ENCODE results near the gene PRR11. TPM values are rescaled to one million over a fixed set of nuclear protein-coding genes. Genes with fewer than 3 reads are reported as not detected.
"Not testable (repeated sequence)": the region's sequence is repeated elsewhere in the genome, so short reads cannot be mapped to it uniquely, and the experiment has no call there.

The PRR11 gene
- total and polyA plus RNA-seq, 2 experiments from 2014 or later = 3.6 to 3.8 TPM

DNA sequence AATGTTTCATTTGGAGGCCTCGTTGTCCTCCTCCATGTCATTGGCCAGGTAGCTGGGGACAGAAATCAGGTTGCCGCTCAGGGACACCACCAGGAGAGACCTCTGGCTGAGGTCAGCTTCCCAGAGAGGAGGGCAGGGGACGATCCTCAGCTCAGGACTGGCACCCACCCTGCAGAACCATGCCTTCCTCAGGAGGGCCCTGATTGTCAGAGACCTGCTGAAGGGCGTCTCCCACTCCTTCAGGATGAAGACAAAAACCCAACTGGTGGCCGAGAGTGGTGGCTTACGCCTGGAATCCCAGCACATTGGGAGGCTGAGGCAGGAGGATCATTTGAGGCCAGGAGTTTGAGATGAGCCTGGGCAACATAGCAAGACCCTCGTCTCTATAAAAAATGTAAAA is 19.5 kb downstream of the PRR11 start:
- no peak overlapping the region for H3K4me3 ChIP-seq
- TF ChIP-seq EZH2phosphoT487 (IDR thresholded peaks at IDR 0.05; ENCODE audit: low read depth, severe bottlenecking, unreplicated experiment) (no peak), EZH2 (IDR thresholded peaks at IDR 0.05; ENCODE audit: borderline replicate concordance) (no peak)
- TF ChIP-seq, protein P1, sequence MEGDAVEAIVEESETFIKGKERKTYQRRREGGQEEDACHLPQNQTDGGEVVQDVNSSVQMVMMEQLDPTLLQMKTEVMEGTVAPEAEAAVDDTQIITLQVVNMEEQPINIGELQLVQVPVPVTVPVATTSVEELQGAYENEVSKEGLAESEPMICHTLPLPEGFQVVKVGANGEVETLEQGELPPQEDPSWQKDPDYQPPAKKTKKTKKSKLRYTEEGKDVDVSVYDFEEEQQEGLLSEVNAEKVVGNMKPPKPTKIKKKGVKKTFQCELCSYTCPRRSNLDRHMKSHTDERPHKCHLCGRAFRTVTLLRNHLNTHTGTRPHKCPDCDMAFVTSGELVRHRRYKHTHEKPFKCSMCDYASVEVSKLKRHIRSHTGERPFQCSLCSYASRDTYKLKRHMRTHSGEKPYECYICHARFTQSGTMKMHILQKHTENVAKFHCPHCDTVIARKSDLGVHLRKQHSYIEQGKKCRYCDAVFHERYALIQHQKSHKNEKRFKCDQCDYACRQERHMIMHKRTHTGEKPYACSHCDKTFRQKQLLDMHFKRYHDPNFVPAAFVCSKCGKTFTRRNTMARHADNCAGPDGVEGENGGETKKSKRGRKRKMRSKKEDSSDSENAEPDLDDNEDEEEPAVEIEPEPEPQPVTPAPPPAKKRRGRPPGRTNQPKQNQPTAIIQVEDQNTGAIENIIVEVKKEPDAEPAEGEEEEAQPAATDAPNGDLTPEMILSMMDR (IDR thresholded peaks at IDR 0.05; ENCODE audit: poor library complexity) = no peak

DNA sequence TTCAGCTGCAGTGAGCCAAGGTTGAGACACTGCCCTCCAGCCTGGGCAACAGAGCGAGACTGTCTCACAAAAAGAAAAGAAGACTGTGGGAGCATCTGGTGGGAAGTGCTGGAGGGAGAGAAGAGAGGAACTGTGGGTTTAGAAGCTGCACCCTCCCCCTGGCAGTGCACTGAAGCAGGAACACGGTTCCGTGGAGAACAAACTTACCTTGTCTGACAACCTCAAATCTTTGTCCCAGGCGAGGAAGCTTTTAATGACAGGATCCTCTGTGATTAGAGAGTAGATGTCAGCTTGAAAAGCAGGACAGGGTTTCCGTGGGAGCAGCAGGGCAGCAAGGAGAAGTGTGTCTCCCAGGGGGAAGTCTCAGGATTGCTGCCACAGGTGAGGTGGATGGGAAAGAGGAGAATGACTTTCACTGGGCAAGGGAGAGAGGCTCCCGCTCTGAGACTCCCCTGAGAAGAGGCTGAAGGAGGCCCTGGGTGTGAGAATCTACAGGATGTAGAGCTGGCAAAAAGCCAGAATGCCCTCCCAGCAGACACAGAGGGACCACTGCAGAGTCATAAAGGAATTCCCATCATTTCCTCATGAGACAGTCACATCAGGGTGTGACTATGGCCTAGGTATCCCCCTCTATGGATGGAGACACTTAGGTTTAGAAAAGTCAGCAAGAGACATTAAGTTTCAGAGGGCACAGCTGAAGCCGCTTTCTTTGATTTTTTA is 22.9 kb downstream of the PRR11 start:
- H3K4me3 ChIP-seq = no peak overlapping the region
- DNase-seq (ENCODE audit: low spot score) = no peak
- no peaks in the 10 kb centered on the region for H3K9me3 ChIP-seq (ENCODE audit: low read depth)
- 89% methylated on average over 7 of the region's 7 CpGs for WGBS (ENCODE audit: low lambda C conversion rate, missing lambda C conversion rate)
- no peak overlapping the region for H3K4me2 ChIP-seq
- H3K79me2 ChIP-seq = no peaks in the 10 kb centered on the region
- no peaks in the 10 kb centered on the region for H3K4me1 ChIP-seq (ENCODE audit: insufficient read depth)
- no peaks in the 10 kb centered on the region for H3K36me3 ChIP-seq (replicated peaks; ENCODE audit: insufficient read depth, low read depth)
- TF ChIP-seq, protein P1 (IDR thresholded peaks at IDR 0.05; ENCODE audit: poor library complexity) = no peak
- TF ChIP-seq EZH2 (IDR thresholded peaks at IDR 0.05; ENCODE audit: borderline replicate concordance) (no peak), EZH2phosphoT487 (IDR thresholded peaks at IDR 0.05; ENCODE audit: low read depth, severe bottlenecking, unreplicated experiment) (no peak)
- no peak overlapping the region for H3K27ac ChIP-seq
- H3K9me2 ChIP-seq (replicated peaks; ENCODE audit: insufficient read depth) = no peaks in the 10 kb centered on the region
- no peak overlapping the region for H2AFZ ChIP-seq
- H3K27me3 ChIP-seq = no peaks in the 10 kb centered on the region
- H4K20me1 ChIP-seq (ENCODE audit: insufficient read depth, poor library complexity, severe bottlenecking) = no peaks in the 10 kb centered on the region

More for the DNA sequence above, 19.5 kb downstream of the PRR11 start:
- H3K27me3 ChIP-seq = no peaks in the 10 kb centered on the region
- no peak overlapping the region for H2AFZ ChIP-seq
- H3K4me1 ChIP-seq (ENCODE audit: insufficient read depth) = no peaks in the 10 kb centered on the region
- H3K27ac ChIP-seq = no peak overlapping the region
- no peak overlapping the region for H3K4me2 ChIP-seq
- no peaks in the 10 kb centered on the region for H3K9me2 ChIP-seq (replicated peaks; ENCODE audit: insufficient read depth)
- no peaks in the 10 kb centered on the region for H3K9me3 ChIP-seq (ENCODE audit: low read depth)
- no peaks in the 10 kb centered on the region for H3K79me2 ChIP-seq
- no peaks in the 10 kb centered on the region for H3K36me3 ChIP-seq (replicated peaks; ENCODE audit: insufficient read depth, low read depth)
- WGBS (ENCODE audit: low lambda C conversion rate, missing lambda C conversion rate) = 98% methylated on average over 7 of the region's 7 CpGs
- no peaks in the 10 kb centered on the region for H4K20me1 ChIP-seq (ENCODE audit: insufficient read depth, poor library complexity, severe bottlenecking)
- no peak for DNase-seq (ENCODE audit: low spot score)

DNA sequence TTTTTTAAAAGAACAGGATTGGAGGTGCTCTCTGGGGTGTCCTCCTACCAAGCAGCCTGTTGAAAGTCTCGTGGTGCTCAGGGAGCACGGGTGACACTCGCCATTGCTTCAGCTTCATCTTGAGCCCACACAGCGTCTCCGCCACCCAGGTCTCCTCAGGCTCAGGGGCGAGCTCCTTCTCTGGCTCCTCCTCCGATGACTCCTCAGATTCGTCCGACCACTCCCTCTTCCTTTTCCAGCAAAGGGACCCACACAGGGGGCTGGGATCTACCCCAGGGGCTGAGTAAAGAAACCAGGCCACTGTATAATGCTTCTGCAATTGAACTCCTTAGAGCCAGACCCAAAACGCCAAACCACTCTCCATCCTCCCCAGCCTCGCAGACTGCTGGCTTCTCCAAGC is 24.1 kb downstream of the PRR11 start:
- H3K27me3 ChIP-seq; H3K9me2 ChIP-seq (replicated peaks; ENCODE audit: insufficient read depth); H3K4me2 ChIP-seq; H3K4me1 ChIP-seq (ENCODE audit: insufficient read depth); H4K20me1 ChIP-seq (ENCODE audit: insufficient read depth, poor library complexity, severe bottlenecking); H3K9me3 ChIP-seq (ENCODE audit: low read depth); H2AFZ ChIP-seq; H3K27ac ChIP-seq; H3K36me3 ChIP-seq (replicated peaks; ENCODE audit: insufficient read depth, low read depth); H3K79me2 ChIP-seq; DNase-seq (ENCODE audit: low spot score); H3K4me3 ChIP-seq: not testable (repeated sequence)
- WGBS (ENCODE audit: low lambda C conversion rate, missing lambda C conversion rate) = 96% methylated on average over 11 of the region's 11 CpGs

DNA sequence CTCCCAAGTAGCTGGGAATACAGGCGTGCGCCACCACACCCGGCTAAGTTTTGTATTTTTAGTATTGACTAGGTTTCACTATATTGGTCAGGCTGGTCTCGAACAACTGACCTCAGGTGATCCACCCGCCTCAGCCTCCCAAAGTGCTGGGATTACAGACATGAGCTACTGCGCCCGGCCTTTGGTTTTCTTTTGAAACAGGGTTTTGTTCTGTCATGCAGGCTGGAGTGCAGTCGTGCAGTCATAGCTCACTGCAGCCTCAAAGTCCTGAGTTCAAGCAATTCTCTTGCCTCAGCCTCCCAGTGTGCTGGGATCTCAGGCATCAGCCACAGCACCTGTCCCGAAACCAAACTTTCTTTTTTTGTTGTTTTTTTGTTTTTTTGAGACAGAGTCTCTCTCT is 25.1 kb downstream of the PRR11 start:
- Histone ChIP-seq H3K36me3 (replicated peaks; ENCODE audit: insufficient read depth, low read depth) (no peaks in the 10 kb centered on the region), H3K27me3 (no peaks in the 10 kb centered on the region), H3K4me3 (no peak overlapping the region), H3K9me3 (ENCODE audit: low read depth) (no peaks in the 10 kb centered on the region), H3K79me2 (no peaks in the 10 kb centered on the region), H3K9me2 (replicated peaks; ENCODE audit: insufficient read depth) (no peaks in the 10 kb centered on the region), H4K20me1 (ENCODE audit: insufficient read depth, poor library complexity, severe bottlenecking) (no peaks in the 10 kb centered on the region), H3K4me2 (no peak overlapping the region), H2AFZ (no peak overlapping the region), H3K27ac (no peak overlapping the region), H3K4me1 (ENCODE audit: insufficient read depth) (no peaks in the 10 kb centered on the region)
- no peak for DNase-seq (ENCODE audit: low spot score)
- WGBS (ENCODE audit: low lambda C conversion rate, missing lambda C conversion rate) = 99% methylated on average over 9 of the region's 9 CpGs
- no peak for TF ChIP-seq EZH2phosphoT487 (IDR thresholded peaks at IDR 0.05; ENCODE audit: low read depth, severe bottlenecking, unreplicated experiment)
- TF ChIP-seq EZH2 (IDR thresholded peaks at IDR 0.05; ENCODE audit: borderline replicate concordance) = no peak
- TF ChIP-seq, protein P1 (IDR thresholded peaks at IDR 0.05; ENCODE audit: poor library complexity) = no peak
